BE2C (cell line): ENCODE data around the gene HES1.

Source experiments
- DNase-seq: peaks from one replicate; pipeline ENCODE4 v3.0.0-alpha.2; 2020
- H3K27me3 ChIP-seq: fragments of 250-450 bp; sonication (Bioruptor Pico); 2 replicates; pipeline ENCODE4 v1.5.1; 2020; ENCODE audit warnings: mild to moderate bottlenecking
- H3K36me3 ChIP-seq: fragments of 250-450 bp; sonication (Bioruptor Pico); 2 replicates; pipeline ENCODE4 v1.5.1; 2020; ENCODE audit warnings: mild to moderate bottlenecking
- H3K4me1 ChIP-seq: fragments of 250-450 bp; sonication (Bioruptor Pico); 2 replicates; pipeline ENCODE4 v1.5.1; 2020
- H3K4me3 ChIP-seq: 2 replicates; pipeline ENCODE4 v1.5.1; 2011; ENCODE audit warnings: low read depth, low read length
- H3K9me3 ChIP-seq: fragments of 250-450 bp; sonication (Bioruptor Pico); 2 replicates; pipeline ENCODE4 v1.5.1; 2020
- CTCF ChIP-seq: IDR thresholded peaks from 2 replicates; pipeline ENCODE4 v1.5.1; 2012; ENCODE audit warnings: mild to moderate bottlenecking, low read depth, low read length

HES1 gene

GRCh38 chr3:194170793-194171192, 34.8 kb downstream of the HES1 start:
- Histone ChIP-seq H3K36me3 (no peaks in the 10 kb centered on the region), H3K4me1 (peaks cover 16% of the 10 kb centered on the region), H3K27me3 (no peaks in the 10 kb centered on the region), H3K4me3 (no peak overlapping the region), H3K9me3 (no peaks in the 10 kb centered on the region)
- DNase-seq, result no peak
- no peak for TF ChIP-seq CTCF

- H3K4me1 ChIP-seq, result no peaks in the 10 kb centered on the region; the same call in 1 of the 2 replicates
- H3K4me3 ChIP-seq, result no peak overlapping the region
- no peaks in the 10 kb centered on the region for H3K9me3 ChIP-seq
- no peak for TF ChIP-seq CTCF
- no peak for DNase-seq
- no peaks in the 10 kb centered on the region for H3K27me3 ChIP-seq
- no peaks in the 10 kb centered on the region for H3K36me3 ChIP-seq
Measured at GRCh38 chr3:194174406-194174805, 38.5 kb downstream of the HES1 start.

GRCh38 chr3:194174980-194175379, 39.0 kb downstream of the HES1 start:
- no peaks in the 10 kb centered on the region for H3K9me3 ChIP-seq
- H3K4me1 ChIP-seq, result no peaks in the 10 kb centered on the region; the same call in 1 of the 2 replicates
- H3K27me3 ChIP-seq, result no peaks in the 10 kb centered on the region
- H3K4me3 ChIP-seq, result no peak overlapping the region
- DNase-seq, result no peak
- H3K36me3 ChIP-seq, result no peaks in the 10 kb centered on the region
- no peak for TF ChIP-seq CTCF

GRCh38 chr3:194176274-194176991, 40.5 kb downstream of the HES1 start:
- no peak for TF ChIP-seq CTCF
- no peak overlapping the region for H3K4me3 ChIP-seq
- no peaks in the 10 kb centered on the region; the same call in 1 of the 2 replicates for H3K4me1 ChIP-seq
- DNase-seq, result no peak
- H3K36me3 ChIP-seq, result no peaks in the 10 kb centered on the region
- H3K9me3 ChIP-seq, result no peaks in the 10 kb centered on the region
- no peaks in the 10 kb centered on the region for H3K27me3 ChIP-seq

GRCh38 chr3:194177141-194177540, 41.2 kb downstream of the HES1 start:
- no peak for DNase-seq
- no peaks in the 10 kb centered on the region for H3K36me3 ChIP-seq
- no peak for TF ChIP-seq CTCF
- H3K9me3 ChIP-seq, result no peaks in the 10 kb centered on the region
- H3K27me3 ChIP-seq, result no peaks in the 10 kb centered on the region
- H3K4me1 ChIP-seq, result no peaks in the 10 kb centered on the region; the same call in 1 of the 2 replicates
- no peak overlapping the region for H3K4me3 ChIP-seq

GRCh38 chr3:194178128-194178527, 42.2 kb downstream of the HES1 start:
- DNase-seq, result no peak
- no peaks in the 10 kb centered on the region for H3K9me3 ChIP-seq
- H3K4me1 ChIP-seq, result no peaks in the 10 kb centered on the region; the same call in 1 of the 2 replicates
- no peak for TF ChIP-seq CTCF
- H3K4me3 ChIP-seq, result no peak overlapping the region
- no peaks in the 10 kb centered on the region for H3K27me3 ChIP-seq
- no peaks in the 10 kb centered on the region for H3K36me3 ChIP-seq
